ENCODE measurements around the gene TNFSF12.

Gene TNFSF12

DNA sequence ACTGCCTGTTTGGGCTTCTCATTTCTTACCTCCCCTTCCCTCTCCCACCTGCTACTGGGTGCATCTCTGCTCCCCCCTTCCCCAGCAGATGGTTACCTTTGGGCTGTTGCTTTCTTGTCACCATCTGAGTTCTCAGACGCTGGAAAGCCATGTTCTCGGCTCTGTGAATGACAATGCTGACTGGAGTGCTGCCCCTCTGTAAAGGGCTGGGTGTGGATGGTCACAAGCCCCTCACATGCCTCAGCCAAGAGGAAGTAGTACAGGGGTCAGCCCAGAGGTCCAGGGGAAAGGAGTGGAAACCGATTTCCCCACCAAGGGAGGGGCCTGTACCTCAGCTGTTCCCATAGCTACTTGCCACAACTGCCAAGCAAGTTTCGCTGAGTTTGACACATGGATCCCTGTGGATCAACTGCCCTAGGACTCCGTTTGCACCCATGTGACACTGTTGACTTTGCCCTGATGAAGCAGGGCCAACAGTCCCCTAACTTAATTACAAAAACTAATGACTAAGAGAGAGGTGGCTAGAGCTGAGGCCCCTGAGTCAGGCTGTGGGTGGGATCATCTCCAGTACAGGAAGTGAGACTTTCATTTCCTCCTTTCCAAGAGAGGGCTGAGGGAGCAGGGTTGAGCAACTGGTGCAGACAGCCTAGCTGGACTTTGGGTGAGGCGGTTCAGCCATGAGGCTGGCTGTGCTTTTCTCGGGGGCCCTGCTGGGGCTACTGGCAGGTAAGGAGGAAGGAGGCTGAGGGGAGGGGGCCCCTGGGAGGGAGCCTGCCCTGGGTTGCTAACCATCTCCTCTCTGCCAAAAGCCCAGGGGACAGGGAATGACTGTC, 30.4 kb downstream of the TNFSF12 start, which contains the start of gene CD68 (continued):
- no peak for TF ChIP-seq ZNF565 (CRISPR knock-in tag; conservative IDR thresholded peaks at IDR 0.05; ENCODE audit: low read depth)
- TF ChIP-seq ISL1 (CRISPR knock-in tag; IDR thresholded peaks at IDR 0.05) = peak; percentile 9; the same call in 1 of the 2 replicates

DNA sequence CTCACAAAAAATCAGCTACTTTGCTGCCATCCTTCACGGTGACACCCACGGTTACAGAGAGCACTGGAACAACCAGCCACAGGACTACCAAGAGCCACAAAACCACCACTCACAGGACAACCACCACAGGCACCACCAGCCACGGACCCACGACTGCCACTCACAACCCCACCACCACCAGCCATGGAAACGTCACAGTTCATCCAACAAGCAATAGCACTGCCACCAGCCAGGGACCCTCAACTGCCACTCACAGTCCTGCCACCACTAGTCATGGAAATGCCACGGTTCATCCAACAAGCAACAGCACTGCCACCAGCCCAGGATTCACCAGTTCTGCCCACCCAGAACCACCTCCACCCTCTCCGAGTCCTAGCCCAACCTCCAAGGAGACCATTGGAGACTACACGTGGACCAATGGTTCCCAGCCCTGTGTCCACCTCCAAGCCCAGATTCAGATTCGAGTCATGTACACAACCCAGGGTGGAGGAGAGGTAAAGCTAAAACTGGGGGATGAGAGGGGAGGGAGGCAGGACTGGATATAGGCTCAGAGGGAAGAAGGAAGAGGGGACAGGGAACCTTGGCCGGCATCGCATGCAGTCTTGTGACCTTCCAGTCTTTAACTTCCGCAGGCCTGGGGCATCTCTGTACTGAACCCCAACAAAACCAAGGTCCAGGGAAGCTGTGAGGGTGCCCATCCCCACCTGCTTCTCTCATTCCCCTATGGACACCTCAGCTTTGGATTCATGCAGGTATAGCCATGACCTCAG, 31.2 kb downstream of the TNFSF12 start:
- peak; percentile 2 for ATAC-seq
- TF ChIP-seq ZFP30 (CRISPR knock-in tag; IDR thresholded peaks at IDR 0.05) (no peak), SNAI2 (CRISPR knock-in tag; IDR thresholded peaks at IDR 0.05) (no peak), CSDC2 (CRISPR knock-in tag; IDR thresholded peaks at IDR 0.05) (no peak), ZNF8 (CRISPR knock-in tag; IDR thresholded peaks at IDR 0.05) (no peak), PPARA (CRISPR knock-in tag; IDR thresholded peaks at IDR 0.05; ENCODE audit: borderline replicate concordance) (no peak), TCF4 (CRISPR knock-in tag; IDR thresholded peaks at IDR 0.05; ENCODE audit: borderline replicate concordance) (no peak), RARB (CRISPR knock-in tag; IDR thresholded peaks at IDR 0.05) (no peak), ZNF565 (CRISPR knock-in tag; conservative IDR thresholded peaks at IDR 0.05; ENCODE audit: low read depth) (no peak), GLIS3 (CRISPR knock-in tag; IDR thresholded peaks at IDR 0.05) (no peak), OSR1 (CRISPR knock-in tag; IDR thresholded peaks at IDR 0.05) (no peak), ZFP3 (CRISPR knock-in tag; IDR thresholded peaks at IDR 0.05) (no peak), ARNTL (CRISPR knock-in tag; IDR thresholded peaks at IDR 0.05; ENCODE audit: borderline replicate concordance, low read depth) (no peak), ISL1 (CRISPR knock-in tag; IDR thresholded peaks at IDR 0.05) (no peak)
- TF ChIP-seq, protein P1, sequence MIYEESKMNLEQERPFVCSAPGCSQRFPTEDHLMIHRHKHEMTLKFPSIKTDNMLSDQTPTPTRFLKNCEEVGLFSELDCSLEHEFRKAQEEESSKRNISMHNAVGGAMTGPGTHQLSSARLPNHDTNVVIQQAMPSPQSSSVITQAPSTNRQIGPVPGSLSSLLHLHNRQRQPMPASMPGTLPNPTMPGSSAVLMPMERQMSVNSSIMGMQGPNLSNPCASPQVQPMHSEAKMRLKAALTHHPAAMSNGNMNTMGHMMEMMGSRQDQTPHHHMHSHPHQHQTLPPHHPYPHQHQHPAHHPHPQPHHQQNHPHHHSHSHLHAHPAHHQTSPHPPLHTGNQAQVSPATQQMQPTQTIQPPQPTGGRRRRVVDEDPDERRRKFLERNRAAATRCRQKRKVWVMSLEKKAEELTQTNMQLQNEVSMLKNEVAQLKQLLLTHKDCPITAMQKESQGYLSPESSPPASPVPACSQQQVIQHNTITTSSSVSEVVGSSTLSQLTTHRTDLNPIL (CRISPR knock-in tag; IDR thresholded peaks at IDR 0.05; ENCODE audit: low read depth) = no peak
- TF ChIP-seq, protein P2, sequence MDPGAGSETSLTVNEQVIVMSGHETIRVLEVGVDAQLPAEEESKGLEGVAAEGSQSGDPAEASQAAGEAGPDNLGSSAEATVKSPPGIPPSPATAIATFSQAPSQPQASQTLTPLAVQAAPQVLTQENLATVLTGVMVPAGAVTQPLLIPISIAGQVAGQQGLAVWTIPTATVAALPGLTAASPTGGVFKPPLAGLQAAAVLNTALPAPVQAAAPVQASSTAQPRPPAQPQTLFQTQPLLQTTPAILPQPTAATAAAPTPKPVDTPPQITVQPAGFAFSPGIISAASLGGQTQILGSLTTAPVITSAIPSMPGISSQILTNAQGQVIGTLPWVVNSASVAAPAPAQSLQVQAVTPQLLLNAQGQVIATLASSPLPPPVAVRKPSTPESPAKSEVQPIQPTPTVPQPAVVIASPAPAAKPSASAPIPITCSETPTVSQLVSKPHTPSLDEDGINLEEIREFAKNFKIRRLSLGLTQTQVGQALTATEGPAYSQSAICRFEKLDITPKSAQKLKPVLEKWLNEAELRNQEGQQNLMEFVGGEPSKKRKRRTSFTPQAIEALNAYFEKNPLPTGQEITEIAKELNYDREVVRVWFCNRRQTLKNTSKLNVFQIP (CRISPR knock-in tag; IDR thresholded peaks at IDR 0.05; ENCODE audit: borderline replicate concordance, low read depth) = no peak
- TF ChIP-seq, protein P3, sequence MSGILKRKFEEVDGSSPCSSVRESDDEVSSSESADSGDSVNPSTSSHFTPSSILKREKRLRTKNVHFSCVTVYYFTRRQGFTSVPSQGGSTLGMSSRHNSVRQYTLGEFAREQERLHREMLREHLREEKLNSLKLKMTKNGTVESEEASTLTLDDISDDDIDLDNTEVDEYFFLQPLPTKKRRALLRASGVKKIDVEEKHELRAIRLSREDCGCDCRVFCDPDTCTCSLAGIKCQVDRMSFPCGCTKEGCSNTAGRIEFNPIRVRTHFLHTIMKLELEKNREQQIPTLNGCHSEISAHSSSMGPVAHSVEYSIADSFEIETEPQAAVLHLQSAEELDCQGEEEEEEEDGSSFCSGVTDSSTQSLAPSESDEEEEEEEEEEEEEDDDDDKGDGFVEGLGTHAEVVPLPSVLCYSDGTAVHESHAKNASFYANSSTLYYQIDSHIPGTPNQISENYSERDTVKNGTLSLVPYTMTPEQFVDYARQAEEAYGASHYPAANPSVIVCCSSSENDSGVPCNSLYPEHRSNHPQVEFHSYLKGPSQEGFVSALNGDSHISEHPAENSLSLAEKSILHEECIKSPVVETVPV (CRISPR knock-in tag; IDR thresholded peaks at IDR 0.05) = no peak
- TF ChIP-seq, protein P4, sequence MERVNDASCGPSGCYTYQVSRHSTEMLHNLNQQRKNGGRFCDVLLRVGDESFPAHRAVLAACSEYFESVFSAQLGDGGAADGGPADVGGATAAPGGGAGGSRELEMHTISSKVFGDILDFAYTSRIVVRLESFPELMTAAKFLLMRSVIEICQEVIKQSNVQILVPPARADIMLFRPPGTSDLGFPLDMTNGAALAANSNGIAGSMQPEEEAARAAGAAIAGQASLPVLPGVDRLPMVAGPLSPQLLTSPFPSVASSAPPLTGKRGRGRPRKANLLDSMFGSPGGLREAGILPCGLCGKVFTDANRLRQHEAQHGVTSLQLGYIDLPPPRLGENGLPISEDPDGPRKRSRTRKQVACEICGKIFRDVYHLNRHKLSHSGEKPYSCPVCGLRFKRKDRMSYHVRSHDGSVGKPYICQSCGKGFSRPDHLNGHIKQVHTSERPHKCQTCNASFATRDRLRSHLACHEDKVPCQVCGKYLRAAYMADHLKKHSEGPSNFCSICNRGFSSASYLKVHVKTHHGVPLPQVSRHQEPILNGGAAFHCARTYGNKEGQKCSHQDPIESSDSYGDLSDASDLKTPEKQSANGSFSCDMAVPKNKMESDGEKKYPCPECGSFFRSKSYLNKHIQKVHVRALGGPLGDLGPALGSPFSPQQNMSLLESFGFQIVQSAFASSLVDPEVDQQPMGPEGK (CRISPR knock-in tag; IDR thresholded peaks at IDR 0.05; ENCODE audit: borderline replicate concordance) = no peak

DNA sequence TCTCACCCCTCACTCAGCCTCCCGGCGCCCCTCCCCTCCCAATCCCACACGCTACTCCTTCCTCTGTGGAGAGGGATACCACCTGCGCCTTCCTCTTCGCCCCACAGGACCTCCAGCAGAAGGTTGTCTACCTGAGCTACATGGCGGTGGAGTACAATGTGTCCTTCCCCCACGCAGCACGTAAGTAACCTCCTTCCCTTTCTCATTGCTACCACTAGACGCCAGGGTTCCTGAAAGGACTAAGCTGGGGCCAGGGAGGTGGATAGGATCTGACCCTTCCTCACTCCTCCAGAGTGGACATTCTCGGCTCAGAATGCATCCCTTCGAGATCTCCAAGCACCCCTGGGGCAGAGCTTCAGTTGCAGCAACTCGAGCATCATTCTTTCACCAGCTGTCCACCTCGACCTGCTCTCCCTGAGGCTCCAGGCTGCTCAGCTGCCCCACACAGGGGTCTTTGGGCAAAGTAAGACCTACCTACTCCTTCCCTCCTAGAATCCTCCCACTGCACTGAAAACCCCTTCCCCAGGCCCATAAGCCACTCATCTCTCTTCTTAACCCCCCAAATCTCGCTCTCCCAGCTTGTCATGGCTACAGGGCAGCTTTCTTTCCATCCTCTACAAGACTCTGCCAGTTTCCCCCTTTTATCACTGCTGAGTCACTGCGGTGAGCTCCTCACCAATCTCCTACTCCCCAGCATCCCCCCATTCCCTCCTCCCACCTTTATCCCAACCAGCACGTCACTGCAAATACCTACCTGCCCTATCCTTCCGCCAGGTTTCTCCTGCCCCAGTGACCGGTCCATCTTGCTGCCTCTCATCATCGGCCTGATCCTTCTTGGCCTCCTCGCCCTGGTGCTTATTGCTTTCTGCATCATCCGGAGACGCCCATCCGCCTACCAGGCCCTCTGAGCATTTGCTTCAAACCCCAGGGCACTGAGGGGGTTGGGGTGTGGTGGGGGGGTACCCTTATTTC, 32.0 kb downstream of the TNFSF12 start:
- ATAC-seq = no peak
- TF ChIP-seq OSR1 (CRISPR knock-in tag; IDR thresholded peaks at IDR 0.05) (no peak), ZFP3 (CRISPR knock-in tag; IDR thresholded peaks at IDR 0.05) (0 out of 2 replicates have a peak, but pooled peaks have one; percentile 30)
- TF ChIP-seq, protein P2 (CRISPR knock-in tag; IDR thresholded peaks at IDR 0.05; ENCODE audit: borderline replicate concordance, low read depth) = no peak
- TF ChIP-seq, protein P1 (CRISPR knock-in tag; IDR thresholded peaks at IDR 0.05; ENCODE audit: low read depth) = no peak
- TF ChIP-seq, protein P3 (CRISPR knock-in tag; IDR thresholded peaks at IDR 0.05) = no peak
